ENCODE measurements around the gene BUB1. TPM values are rescaled to one million over a fixed set of nuclear protein-coding genes. Genes with fewer than 3 reads are reported as not detected.
A peak's percentile ranks its signal among the peaks of the same experiment; 100 is the strongest.

The BUB1 gene
- under 1 TPM; 0.27 to 0.49 TPM for total RNA-seq

DNA sequence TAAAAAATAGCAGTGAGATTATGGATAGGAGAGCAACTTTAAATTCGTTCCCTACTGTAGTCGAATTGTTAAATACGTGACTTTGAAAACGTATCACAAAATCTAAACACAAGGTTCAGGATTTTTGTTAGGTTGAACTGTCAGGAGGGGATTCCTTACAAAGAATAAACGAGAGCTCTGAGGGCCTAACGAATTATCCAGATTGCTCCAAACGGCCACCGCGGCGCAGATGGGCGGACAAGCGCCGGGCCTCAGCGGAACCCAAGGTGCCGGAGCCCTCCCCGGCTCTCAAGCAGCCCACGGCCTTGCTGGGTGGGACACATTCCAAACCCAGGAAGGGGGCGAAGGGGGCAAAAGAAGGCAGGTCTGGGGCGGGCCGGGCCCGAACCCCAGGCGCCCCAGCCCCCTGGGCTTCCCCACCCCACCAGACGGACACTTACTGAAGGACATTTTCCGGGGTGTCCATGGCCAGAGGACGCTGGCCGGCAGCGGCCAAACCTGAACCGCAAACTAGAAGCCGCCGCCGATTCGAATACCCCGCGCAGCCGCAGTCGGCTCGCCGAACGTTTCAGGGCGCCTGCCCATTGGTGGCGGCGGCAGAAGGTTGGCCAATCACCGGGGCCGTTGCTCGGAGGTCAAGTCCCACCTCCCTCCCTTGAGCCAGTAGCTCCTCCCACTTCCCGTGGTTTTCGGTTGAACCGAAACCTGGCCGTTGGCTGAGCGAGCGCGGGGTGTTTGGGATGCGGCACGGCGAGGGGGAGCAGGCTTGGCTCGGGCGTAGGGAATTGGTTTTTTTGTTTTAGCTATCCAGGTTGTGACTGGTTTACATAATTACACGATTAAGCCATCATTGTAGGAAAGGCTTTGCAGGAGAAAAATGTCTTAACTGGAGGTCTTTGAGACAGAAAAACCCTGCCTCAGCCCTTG lies at the start of gene BUB1:
BUB1 (minus strand) TSS at position 534 of the 927 bp plus-strand sequence; CDS start at position 466, 68 bp downstream.
- peak; percentile 81 for DNase-seq (ENCODE audit: low spot score)
- TF ChIP-seq, protein P1, sequence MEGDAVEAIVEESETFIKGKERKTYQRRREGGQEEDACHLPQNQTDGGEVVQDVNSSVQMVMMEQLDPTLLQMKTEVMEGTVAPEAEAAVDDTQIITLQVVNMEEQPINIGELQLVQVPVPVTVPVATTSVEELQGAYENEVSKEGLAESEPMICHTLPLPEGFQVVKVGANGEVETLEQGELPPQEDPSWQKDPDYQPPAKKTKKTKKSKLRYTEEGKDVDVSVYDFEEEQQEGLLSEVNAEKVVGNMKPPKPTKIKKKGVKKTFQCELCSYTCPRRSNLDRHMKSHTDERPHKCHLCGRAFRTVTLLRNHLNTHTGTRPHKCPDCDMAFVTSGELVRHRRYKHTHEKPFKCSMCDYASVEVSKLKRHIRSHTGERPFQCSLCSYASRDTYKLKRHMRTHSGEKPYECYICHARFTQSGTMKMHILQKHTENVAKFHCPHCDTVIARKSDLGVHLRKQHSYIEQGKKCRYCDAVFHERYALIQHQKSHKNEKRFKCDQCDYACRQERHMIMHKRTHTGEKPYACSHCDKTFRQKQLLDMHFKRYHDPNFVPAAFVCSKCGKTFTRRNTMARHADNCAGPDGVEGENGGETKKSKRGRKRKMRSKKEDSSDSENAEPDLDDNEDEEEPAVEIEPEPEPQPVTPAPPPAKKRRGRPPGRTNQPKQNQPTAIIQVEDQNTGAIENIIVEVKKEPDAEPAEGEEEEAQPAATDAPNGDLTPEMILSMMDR (IDR thresholded peaks at IDR 0.05): no peak
- Histone ChIP-seq H3K27ac (peak within 1 kb of the TSS; percentile 84 to 89), H3K27me3 (replicated peaks; ENCODE audit: insufficient read depth) (no peaks in the 10 kb centered on the region), H3K4me1 (ENCODE audit: control insufficient read depth in 1 of 2, low read depth in 2 of 2) (peaks cover 2 to 17% of the 10 kb centered on the region in 2 donors), H3K36me3 (no peaks in the 10 kb centered on the region), H3K4me3 (peak within 1 kb of the TSS; percentile 82), H3K9me3 (no peaks in the 10 kb centered on the region)
- ATAC-seq (ENCODE audit: insufficient number of reproducible peaks, low FRiP score, low read depth): peak; percentile 99

DNA sequence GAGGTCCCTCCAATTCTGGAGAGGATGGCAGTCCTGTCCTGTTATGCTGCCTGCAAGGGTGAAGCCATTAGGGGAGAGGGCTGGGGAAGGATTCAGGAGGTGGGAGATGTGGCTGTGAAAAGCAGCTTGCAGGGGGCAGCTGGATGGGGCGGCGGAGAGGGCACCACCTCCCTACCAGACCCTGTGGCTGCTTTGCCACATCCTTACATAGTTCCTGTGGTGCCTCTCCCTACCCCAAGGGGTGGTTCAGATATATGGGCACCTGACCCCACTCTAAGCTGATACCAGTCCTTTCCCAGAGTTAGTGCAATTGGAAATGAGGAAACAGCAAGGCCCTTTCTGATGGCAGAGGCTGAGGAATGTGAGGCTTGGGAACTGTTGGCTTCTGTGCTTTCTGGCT lies 48.4 kb upstream of the BUB1 start:
- no peaks in the 10 kb centered on the region for H3K36me3 ChIP-seq
- no peaks in the 10 kb centered on the region for H3K27me3 ChIP-seq (replicated peaks; ENCODE audit: insufficient read depth)
- no peak overlapping the region for H3K27ac ChIP-seq
- TF ChIP-seq, protein P1 (IDR thresholded peaks at IDR 0.05): no peak
- H3K4me3 ChIP-seq: no peak overlapping the region
- ATAC-seq (ENCODE audit: insufficient number of reproducible peaks, low FRiP score, low read depth) (no peak), DNase-seq (ENCODE audit: low spot score) (no peak)
- H3K9me3 ChIP-seq: no peaks in the 10 kb centered on the region
- no peaks in the 10 kb centered on the region for H3K4me1 ChIP-seq (ENCODE audit: control insufficient read depth in 1 of 2, low read depth in 2 of 2)

DNA sequence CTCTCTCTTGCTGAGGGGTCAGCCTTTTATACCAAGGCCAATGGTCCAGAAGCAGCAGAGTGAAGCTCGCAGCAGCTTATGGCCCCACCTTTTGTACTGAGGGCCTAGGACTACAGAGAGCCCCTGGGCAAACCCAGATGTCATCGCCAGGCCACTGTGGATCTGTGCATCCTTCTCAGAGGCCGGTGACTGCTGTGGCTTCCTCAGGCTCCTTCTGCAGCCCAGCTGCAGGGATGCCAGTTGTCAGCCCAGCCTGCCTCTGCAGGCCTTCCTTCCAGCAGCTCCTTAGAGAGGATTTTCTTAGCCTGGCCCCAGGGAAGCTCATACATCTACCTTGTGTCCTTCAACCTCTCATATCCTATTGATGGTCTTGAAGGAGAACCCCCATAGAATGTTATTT lies 48.0 kb upstream of the BUB1 start:
- H3K27ac ChIP-seq: no peak overlapping the region
- ATAC-seq (ENCODE audit: insufficient number of reproducible peaks, low FRiP score, low read depth) (no peak), DNase-seq (ENCODE audit: low spot score) (no peak)
- no peaks in the 10 kb centered on the region for H3K9me3 ChIP-seq
- H3K4me3 ChIP-seq: no peak overlapping the region
- TF ChIP-seq, protein P1 (IDR thresholded peaks at IDR 0.05): no peak
- no peaks in the 10 kb centered on the region for H3K36me3 ChIP-seq
- no peaks in the 10 kb centered on the region for H3K4me1 ChIP-seq (ENCODE audit: control insufficient read depth in 1 of 2, low read depth in 2 of 2)
- no peaks in the 10 kb centered on the region for H3K27me3 ChIP-seq (replicated peaks; ENCODE audit: insufficient read depth)

DNA sequence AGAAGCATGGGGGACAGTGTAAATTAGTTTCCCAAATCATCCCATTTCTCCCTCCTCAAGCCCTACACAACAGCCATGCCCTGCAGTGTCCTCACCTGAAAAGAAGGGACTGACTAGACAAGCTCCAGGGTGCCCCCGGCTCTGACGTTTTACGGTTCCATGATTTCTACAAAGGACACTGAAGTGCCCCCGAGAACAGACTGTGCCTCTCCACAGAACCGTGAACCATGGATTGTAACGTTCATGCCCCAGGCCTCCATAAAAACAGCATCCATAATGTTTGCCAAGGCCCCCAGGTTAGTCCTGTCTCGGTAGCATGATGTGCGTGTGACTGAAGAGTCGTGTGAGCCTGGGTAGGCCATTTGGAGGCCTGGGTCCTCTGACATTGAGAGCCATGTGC lies 47.5 kb upstream of the BUB1 start:
- H3K36me3 ChIP-seq: no peaks in the 10 kb centered on the region
- no peaks in the 10 kb centered on the region for H3K4me1 ChIP-seq (ENCODE audit: control insufficient read depth in 1 of 2, low read depth in 2 of 2)
- H3K27me3 ChIP-seq (replicated peaks; ENCODE audit: insufficient read depth): no peaks in the 10 kb centered on the region
- DNase-seq (ENCODE audit: low spot score): no peak
- no peak overlapping the region for H3K4me3 ChIP-seq
- H3K27ac ChIP-seq: no peak overlapping the region
- no peaks in the 10 kb centered on the region for H3K9me3 ChIP-seq
- TF ChIP-seq, protein P1 (IDR thresholded peaks at IDR 0.05): no peak
- no peak for ATAC-seq (ENCODE audit: insufficient number of reproducible peaks, low FRiP score, low read depth)

DNA sequence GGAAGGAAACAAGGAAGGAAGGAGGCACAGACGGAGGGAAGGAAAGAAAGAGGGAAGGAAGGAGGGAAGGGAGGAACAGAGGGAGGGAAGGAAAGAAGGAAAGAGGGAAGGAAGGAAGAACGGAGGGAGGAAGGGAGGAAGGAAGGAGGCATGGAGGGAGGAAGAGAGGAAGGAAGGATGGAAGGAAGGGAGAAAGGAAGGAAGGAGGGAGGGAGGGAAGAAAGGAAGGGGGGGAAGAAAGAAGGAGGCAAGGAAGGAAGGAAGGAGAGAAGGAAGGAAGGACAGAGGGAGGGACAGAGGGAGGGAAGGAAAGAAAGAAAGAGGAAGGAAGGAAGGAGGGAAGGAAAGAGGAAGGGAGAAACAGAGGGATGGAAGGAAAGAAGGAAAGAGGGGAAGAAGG lies 47.0 kb upstream of the BUB1 start:
- DNase-seq (ENCODE audit: low spot score): no peak
- no peaks in the 10 kb centered on the region for H3K27me3 ChIP-seq (replicated peaks; ENCODE audit: insufficient read depth)
- H3K4me1 ChIP-seq (ENCODE audit: control insufficient read depth in 1 of 2, low read depth in 2 of 2): no peaks in the 10 kb centered on the region
- H3K36me3 ChIP-seq: no peaks in the 10 kb centered on the region
- no peak overlapping the region for H3K4me3 ChIP-seq
- TF ChIP-seq, protein P1 (IDR thresholded peaks at IDR 0.05): no peak
- no peak overlapping the region for H3K27ac ChIP-seq
- ATAC-seq (ENCODE audit: insufficient number of reproducible peaks, low FRiP score, low read depth): no peak
- H3K9me3 ChIP-seq: no peaks in the 10 kb centered on the region
